COLO668 (cell line): Measurements from ENCODE around the gene FRMD5.
A peak's percentile ranks its signal among the peaks of the same experiment; 100 is the strongest.

Experiments used
- DNase-seq: peaks from one replicate; lab custom pipeline; 2025; ENCODE audit not compliant: unreplicated experiment; lab: John Stamatoyannopoulos, UW

The FRMD5 gene

DNA sequence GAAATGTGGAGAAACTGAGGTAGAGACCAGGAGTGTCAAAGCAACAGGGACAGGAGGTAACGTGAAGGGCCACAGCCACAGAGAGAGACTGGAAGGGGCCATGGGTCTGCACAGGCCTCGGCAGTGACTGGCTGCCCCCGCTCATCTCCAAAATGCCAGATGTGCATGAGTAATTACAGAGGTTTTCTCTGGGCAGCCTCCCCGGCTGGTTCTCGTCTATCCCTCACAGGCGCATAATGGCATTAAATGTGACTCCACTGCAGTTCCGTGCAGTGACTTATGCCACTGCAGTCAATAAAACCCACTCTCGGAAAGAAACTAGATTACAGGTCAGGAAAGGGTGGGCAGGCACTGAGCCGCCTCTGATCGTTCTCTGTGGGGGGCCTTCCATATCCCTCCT is 293.6 kb downstream of the FRMD5 start:
- DNase-seq: no peak

DNA sequence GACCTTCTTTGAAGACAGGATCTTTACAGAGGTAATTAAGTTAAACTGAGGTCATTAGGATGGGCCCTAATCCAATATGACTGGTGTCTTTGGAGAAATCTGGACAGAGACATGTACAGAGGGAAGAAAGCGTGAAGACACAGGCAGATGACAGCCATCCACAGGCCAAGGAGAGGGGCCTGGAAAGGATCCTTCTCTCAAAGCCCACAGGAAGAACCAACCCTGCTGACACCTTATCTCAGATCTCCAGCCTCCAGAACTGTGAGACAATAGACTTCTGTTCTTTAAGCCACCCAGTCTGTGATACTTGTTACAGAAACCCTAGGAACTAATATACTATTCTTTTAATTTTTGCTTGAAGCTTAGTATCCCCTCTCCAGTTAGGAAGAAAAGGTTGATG is 294.1 kb downstream of the FRMD5 start:
- no peak for DNase-seq

DNA sequence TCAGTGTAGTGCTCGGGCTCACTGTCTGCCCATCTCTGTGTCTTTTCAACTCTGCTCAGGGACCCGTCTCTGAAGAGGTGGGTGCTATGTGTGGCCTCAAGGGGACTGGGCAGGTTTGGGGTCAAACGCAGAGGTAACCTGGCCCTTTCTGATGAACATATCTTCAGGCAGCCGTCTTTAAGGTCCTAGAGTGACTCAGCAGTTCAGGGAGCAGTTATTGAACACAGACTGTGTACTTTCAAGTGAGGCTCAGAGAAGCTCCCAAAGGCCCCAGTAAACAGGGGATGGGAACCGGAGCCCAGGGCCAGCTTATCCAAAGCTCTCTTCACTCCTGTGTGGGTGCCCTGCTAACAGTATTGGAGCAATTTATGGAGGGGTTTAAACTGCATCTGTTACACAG is 295.1 kb downstream of the FRMD5 start:
- DNase-seq: no peak

DNA sequence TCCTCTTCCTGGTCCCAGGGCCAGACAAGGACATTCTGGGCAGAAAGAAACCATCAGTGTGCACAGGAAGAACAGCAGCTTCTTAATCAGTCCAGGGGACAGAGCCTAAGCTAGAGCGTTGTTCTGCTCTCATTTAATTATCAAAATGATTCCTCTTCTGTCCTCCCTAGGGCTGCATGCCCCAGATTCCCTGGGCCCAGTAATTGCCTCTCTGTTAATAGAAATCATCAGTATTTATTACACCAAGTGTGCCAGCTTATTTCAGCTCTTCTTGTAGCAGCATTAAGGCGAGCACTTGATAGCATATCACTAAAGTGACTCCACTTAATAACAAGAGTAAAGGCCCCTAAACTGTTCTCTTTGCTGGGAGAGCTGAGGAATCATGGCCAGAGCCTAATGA is 296.2 kb downstream of the FRMD5 start:
- DNase-seq: no peak

DNA sequence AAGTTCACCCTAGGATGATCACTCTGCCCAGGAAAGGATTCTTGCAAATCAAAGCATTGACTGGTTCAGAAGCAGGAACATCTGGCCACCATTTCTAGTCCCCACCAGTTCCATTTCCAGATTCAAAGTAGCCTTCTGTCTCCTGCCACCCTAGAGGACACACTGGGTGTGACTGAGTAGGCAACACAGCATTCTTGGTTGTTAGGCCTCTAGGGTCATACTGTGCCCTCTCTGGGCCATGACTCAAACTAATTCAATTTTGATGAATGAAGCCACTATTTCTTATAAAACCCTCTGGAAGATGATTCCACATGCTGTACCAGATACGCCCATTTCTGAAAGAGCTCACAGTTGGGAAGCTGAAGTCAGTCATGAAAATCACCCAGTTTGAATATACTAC is 298.5 kb downstream of the FRMD5 start:
- no peak for DNase-seq

DNA sequence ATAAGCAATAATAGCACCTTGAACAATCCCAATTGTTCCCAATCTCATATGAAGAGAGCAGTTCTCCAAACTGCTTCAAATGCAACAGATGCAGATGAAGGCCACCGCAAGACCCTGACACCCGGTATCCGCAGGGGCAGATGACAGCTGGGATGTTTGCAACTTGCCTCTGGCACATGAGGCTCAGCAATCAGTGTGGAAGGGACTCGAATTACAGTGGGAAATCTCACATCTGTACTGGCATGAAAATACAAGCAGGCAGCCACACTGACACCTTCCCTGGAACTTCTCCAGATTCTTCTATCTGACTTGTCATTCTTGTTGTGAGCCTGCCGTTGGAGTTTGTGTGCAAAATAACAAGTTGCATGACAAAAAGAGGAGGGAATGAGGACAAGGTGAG is 299.5 kb downstream of the FRMD5 start:
- no peak for DNase-seq

DNA sequence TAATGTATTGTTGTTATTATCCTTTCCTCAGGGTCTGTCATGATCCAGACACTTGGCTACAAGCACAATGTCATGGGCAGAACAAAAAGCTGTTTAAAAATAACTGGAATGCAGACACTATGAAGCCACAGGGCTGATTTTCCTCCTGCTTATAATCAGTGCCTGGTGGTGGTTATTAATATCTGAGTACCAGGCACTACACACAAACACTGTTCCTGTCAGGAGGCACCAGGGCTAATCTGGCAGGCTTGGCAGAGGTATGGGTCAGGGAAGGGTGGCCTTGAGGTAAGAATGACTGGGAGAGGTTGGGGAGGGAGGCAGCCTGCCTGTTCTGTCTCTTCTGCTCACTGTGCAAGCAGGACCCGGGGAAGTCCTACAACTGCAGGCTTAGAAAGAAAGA is 301.1 kb downstream of the FRMD5 start:
- no peak for DNase-seq

DNA sequence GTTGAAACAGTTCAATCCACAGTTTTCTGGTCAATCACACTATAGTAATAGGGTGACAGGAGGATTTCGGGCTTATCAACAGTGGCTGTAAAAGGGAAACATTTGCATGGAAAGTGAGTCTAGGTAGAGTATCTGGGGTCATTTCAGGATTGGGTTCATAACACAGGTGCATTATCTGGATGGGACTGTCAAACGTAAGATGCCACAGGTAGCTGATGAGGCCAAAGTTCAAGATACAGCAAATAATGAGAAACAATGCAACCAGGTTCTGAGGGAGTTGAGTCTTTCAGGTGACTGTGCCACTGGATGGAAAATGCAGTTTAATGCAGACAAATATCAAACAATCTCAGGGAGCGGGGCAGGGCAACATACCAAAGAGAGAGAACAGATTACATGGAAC is 306.0 kb downstream of the FRMD5 start:
- DNase-seq: no peak

DNA sequence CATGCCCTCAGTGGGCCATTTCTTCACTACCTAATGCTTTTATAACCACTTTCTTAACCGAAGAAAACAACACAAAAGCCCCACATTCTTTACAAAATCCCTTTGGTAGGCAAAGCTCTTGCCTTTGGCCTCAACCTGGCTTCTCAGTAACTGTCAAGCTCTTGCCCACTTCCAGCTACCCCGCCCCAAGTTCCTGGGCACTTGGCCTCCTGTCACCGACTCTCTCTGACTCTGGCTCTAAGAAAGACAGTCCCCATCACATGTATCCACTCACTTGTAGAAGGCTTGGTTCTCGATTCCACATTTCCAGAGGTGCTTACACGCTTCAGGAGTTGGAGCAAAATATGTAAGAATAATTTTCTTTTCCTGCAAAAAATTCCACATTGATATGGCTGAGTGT is 307.2 kb downstream of the FRMD5 start:
- no peak for DNase-seq

DNA sequence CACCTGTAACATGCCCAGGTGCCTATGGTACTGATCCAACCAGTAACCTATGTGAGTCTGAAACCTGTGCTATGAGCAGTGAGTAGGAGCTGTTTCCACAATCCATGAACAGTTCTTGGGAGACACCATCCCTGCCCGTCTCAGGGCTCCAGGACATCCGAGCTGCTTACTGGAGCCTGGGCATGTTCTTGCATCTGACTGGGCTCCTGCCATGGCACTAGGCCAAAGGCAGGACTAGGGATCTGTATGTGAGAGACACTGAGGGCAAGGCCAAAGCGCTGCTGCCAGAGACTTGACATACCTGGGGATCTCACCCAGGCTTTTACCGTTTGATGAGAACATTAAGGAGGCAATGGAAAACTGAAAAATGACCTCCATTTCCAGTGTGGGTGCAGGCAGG is 308.5 kb downstream of the FRMD5 start:
- DNase-seq: no peak

DNA sequence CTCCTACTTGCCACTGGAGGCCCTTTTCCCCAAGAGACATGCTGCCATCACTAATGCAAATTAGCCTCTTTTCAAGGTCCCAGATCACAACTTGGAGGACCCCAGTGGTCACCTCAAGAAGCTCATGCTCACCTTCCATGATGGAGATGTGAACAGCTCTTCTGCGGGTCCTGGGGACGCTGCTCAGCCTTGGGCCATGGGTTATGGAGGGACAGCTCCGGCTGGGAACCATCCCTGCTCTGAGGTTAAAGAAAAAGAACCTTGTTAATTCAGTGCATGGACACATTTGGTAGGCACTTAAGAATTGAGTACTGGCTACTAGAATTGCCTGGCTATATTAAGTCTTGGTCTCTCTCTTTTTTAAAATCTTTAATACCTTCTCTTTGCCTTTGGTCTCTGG is 311.5 kb downstream of the FRMD5 start:
- DNase-seq: no peak

DNA sequence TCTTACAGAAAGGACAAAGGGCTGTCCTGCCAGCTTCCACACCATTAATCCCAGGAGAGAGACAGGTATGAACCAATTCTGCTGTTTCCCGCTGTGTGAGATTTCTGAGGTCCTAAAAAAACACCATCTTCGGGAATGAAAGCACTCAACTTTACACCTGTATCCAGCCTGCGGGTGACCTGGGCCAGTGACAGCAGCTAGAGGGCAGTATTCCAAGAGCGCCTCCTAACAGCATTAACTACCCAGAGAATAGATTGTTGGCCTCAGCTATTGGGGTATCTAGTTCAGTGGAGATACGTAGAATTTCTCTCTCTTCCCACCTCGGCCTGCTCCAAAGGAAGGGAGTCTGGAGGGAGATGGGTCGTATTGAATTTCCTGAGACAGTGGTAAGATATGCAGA is 313.1 kb downstream of the FRMD5 start:
- peak; percentile 10 for DNase-seq

DNA sequence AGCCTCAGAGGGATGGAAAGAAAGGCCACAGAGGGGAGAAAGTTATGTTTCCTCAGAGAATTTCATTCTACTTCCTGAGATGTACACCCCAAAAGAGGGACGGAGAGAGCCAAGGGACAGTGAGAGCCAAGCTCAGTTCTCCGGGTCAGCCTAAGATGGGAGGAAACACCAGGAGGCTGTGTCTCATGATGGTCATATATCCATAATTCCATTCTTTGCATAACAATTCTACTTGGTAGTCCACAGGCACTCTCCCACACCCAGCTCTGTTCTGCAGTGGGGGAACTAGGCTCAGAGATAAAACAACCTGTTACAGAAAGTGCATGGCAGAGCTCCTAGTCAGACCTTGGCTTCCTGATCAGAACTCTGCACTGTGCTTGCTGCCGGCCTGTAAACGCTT is 313.8 kb downstream of the FRMD5 start:
- no peak for DNase-seq

DNA sequence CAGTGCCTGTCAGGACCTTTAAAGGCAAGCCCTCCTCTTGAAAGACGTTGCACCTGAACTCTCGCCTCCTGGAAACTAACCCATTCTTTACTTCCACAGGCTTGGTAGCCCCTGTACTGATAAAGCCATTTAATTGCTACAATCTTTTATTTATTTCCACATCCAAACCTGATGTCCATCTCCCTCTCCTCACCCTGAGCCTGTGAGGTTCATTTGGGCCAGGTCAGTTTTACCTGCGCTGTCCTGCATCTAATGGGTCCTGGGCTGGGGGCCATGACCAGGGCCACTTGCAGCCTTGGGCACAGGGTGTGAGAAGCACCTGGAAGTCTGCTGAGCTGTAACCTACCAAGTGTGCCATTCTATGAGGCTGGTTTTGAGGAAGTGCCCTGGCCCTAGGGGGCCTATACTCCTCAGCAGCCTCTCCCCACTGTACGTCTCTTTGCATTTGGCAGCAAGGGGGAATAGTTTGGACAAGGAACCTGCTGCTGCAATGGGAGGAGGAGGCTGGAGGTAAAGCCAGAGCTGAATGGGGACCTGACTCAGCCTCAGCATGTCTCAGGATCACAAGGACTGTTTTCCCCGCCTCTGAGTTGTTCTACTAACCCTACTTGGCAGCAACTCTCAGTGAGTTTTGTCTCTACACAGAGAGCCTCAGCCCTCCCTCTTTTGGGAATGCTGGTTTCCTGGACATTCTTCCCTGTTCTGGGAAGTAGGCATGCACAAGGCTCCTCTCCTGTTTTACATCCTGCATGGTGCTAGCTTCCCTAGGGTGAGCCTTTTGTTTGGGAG is 314.5 kb downstream of the FRMD5 start:
- no peak for DNase-seq

DNA sequence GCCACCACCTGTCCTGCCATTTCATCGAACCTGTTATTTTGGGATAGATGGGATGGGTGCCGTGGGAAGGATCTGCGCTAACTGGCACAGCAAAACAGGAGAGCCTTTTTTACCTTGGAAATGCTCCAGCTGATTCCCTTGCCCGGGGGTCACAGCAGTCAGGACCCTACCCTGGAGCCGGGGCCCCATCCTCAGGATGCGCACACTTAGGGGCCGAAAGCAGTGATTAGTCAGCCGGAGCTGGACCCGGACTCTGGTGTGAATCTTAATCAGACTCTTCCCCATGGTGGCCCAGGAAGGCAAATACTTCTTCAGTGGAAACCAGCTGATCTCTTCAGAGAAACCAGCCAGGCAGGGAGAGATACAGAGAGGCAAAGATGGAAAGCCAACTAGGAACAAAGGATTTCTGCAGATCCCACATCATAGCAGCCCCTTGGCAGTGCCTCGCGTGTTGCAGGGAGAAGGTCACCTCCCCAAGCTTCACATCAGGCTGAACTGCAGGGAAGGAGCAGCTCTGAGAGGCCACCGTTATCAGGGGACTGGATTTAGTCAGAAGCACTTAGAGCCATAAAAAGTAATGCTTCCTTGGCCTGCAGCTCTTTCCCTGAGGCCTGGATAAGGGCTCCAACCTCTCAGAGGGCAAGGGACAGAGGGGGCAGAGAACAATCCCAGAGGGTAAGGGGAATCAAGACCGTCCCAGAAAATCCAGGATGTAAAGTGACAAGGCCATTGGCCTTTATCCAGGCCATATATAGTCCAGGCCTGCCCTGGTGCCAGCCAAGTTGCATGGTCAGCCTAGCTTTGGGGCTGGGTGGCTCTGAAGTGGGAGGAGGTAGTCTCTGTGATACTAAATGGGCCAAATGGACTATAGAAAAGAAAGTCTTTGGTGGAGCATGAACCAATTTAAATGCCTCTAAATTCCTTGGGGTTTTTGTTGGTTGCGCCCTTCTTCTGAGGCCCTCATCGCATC is 315.4 kb downstream of the FRMD5 start:
- no peak for DNase-seq

DNA sequence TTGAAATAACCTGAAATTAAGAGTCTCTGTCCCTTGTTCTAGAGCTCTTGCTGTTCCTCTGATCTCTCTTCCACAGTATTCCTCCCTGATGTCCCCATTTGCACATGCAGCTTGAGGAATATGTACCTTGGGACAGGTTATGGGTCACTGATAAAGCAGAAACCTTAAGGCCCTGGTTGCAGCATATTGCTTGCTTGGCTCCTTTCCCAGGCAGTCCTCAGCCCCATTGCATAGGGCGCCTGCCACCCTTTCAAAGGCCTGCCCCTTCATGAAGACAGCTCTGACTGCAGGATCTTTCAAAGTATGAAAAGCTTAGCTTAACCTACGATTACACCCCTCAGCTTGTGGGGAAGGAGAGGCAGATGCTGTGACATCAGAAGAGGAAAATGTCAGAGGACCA is 316.6 kb downstream of the FRMD5 start:
- no peak for DNase-seq

DNA sequence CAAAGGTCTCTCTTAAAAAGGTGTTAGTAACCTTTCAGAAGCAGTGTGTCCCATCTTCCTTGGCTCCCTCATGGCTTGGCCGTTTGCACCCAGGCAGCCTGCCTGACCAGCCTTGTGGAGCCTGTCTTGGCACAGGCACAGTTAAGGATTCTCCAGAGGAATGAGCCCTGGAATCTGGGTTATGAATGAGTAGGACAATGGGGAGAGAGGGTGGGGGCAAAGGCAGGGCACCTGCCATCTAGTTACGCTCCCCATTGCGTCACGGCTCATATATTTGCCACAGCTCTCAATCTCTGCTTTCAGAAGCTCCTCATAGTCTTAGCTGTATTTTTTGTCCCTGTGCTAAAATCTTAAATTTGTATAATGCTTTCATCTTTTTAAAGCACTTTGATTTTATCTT is 317.7 kb downstream of the FRMD5 start:
- DNase-seq: no peak

DNA sequence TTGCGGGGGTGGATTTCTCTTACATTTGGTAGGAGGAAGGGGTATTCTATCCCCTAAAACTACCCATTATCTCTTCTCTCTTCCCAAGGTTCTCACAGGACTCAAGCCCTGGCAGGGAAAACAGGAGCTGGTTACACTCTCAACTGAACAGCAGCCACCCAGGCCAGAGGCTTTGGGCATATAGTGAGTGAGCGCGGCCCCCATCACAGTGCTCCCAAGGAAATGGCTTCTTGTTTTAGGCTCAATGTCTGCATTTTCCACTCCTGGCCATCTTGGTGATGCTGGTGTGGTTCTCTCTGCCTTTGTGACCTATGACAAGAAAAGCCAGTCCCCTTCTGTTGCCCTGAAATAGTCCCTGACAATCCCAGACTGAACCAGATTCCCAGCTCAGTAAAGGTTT is 318.2 kb downstream of the FRMD5 start:
- no peak for DNase-seq

DNA sequence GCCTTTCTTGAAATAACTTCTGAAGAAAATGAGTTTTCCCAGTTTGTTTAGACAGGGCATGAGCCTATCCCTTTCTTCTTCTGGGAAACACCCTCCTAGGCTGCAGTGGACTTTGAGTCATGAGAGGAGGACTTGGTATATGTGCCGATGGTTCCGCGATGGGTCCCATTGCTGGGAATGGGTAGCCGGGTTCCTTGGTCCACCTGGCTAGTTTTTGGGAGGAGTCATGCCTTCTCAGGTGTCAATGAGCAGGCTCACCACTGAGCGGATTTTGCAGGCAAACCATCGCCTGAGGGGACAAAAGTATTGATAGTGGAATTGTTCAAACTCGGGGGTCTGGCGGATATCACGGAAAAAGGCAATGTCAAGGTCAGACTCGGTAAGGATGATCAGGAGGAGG is 321.4 kb downstream of the FRMD5 start:
- DNase-seq: no peak

DNA sequence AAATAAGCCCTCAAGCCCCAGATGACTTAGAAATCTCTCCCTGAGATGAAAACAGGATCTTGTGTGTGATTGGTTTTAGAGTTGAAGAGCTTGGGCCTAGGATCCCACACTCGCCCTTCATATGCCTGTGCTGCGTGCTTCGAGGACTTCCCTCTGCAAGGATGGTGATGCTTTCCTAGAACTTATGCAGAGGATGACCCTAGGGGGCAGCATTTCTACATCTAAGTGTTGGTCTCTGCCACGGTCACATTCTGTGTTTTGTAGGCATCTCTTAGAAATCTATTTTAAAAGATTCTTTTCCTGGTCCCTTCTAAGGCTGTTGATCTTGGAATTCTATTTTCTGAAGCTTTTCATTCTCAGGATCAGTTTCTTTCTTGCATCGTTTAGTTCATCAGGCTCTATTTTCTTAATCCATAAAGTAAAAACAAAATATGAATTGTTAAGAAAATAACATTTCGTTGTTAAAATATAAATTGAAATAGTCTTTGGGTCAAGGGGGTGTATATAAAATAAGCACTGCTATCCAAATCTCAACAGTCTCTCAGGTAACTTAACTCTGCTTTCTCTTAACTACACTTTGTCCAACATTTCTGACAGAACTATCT is 322.6 kb downstream of the FRMD5 start:
- peak; percentile 25 for DNase-seq

DNA sequence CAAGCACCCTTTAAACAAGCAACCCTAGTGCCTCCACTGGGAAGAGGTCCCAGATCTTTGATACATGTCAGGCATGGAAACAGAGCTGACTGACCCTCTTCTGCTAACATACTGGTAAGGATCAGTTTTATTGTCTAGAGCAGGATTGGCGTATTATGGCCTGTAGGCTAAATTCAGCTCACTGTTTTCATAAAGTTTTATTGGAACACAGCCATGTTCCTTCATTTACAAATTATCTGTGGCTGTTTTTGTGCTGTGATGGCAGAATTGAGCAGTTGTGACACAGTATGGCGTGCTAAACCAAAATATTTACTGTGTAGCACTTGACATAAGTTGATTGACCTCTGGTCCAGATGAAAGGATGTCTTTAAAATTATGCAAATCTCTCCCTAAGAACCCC is 323.2 kb downstream of the FRMD5 start:
- no peak for DNase-seq

DNA sequence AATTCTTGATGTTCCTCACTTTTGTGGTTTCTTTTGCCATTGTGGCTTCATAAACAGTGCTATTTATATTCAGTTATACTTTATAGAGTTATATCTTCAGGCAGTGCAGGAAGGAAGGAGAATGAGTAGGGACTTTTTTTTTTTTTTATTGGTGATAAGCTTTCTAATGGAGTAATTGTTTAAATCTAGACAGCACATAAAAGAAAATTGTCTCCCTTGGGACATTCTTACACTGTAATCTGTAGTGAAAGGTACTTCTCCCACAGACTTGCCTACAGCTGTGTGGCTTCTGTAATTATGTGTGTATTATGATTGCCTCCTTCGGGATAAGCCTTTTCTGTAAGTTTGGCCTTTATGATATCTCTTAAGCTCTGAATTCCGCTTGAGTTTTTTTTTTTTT is 326.7 kb downstream of the FRMD5 start:
- no peak for DNase-seq
